ENCODE results near the gene TRAF7. TPM values are rescaled to one million over a fixed set of nuclear protein-coding genes. Genes with fewer than 3 reads are reported as not detected.

The TRAF7 gene
- total and polyA plus RNA-seq, 2 of the 13 experiments (the other 11 are each of a cell fraction or from before 2014, with no cell fraction given) = 47.9 to 65.6 TPM

GRCh38 chr16:2147981-2148671 lies 7.5 kb upstream of the TRAF7 start, which contains the start of gene RAB26 (continued):
- TF ChIP-seq ZNF281 (CRISPR knock-in tag; IDR thresholded peaks at IDR 0.05; ENCODE audit: borderline replicate concordance) (no peak), NONO (IDR thresholded peaks at IDR 0.05) (no peak), NONO (CRISPR knock-in tag; conservative IDR thresholded peaks at IDR 0.05) (no peak), SNRNP70 (IDR thresholded peaks at IDR 0.05; ENCODE audit: low read depth, low read length) (no peak), ZNF775 (CRISPR knock-in tag; IDR thresholded peaks at IDR 0.05; ENCODE audit: borderline replicate concordance) (no peak), NR2F6 (IDR thresholded peaks at IDR 0.05) (no peak), NR2F6 (CRISPR knock-in tag; IDR thresholded peaks at IDR 0.05) (peak; percentile 41; the same call in 1 of the 2 replicates), KLF6 (CRISPR knock-in tag; IDR thresholded peaks at IDR 0.05) (no peak), E2F2 (CRISPR knock-in tag; IDR thresholded peaks at IDR 0.05; ENCODE audit: borderline replicate concordance) (no peak), ARNT2 (CRISPR knock-in tag; IDR thresholded peaks at IDR 0.05; ENCODE audit: low read depth) (no peak), NCOA1 (CRISPR knock-in tag; IDR thresholded peaks at IDR 0.05) (no peak), ZNF337 (CRISPR knock-in tag; IDR thresholded peaks at IDR 0.05; ENCODE audit: borderline replicate concordance, low read depth) (no peak), HDAC6 (IDR thresholded peaks at IDR 0.05; ENCODE audit: low read depth, low read length) (no peak), ZNF816 (CRISPR knock-in tag; IDR thresholded peaks at IDR 0.05; ENCODE audit: borderline replicate concordance) (no peak), USF2 (IDR thresholded peaks at IDR 0.05; ENCODE audit: low read depth, low read length) (no peak), USF2 (CRISPR knock-in tag; IDR thresholded peaks at IDR 0.05; ENCODE audit: borderline replicate concordance) (no peak), ZNF138 (CRISPR knock-in tag; IDR thresholded peaks at IDR 0.05; ENCODE audit: low read depth) (no peak), NCOA2 (CRISPR knock-in tag; IDR thresholded peaks at IDR 0.05) (no peak), ZNF562 (CRISPR knock-in tag; IDR thresholded peaks at IDR 0.05; ENCODE audit: borderline replicate concordance) (no peak), ETS1 (CRISPR knock-in tag; IDR thresholded peaks at IDR 0.05) (no peak), ZNF430 (CRISPR knock-in tag; IDR thresholded peaks at IDR 0.05) (no peak), CENPX (CRISPR knock-in tag; IDR thresholded peaks at IDR 0.05) (no peak), REXO4 (CRISPR knock-in tag; IDR thresholded peaks at IDR 0.05; ENCODE audit: borderline replicate concordance) (no peak)
